ENCODE measurements around the gene KCNQ5. TPM values are rescaled to one million over a fixed set of nuclear protein-coding genes. Genes with fewer than 3 reads are reported as not detected.

Gene KCNQ5
- total RNA-seq, 2 experiments from 2014 or later: 2.1 to 2.5 TPM

GRCh38 chr6:73143551-73143950 is 521.7 kb downstream of the KCNQ5 start:
- no peak for TF ChIP-seq CTCF (IDR thresholded peaks at IDR 0.05)
- Histone ChIP-seq H3K27me3 (ENCODE audit: control insufficient read depth in 1 of 2, insufficient read depth in 2 of 2, low read length in 2 of 2) (no peaks in the 10 kb centered on the region), H3K9me3 (ENCODE audit: control insufficient read depth in 1 of 2, insufficient read depth in 1 of 2, low read length in 2 of 2) (no peaks in the 10 kb centered on the region), H3K4me3 (ENCODE audit: low read length) (no peak overlapping the region), H3K27ac (ENCODE audit: low read depth in 1 of 2, low read length in 2 of 2) (no peak overlapping the region), H3K4me1 (ENCODE audit: insufficient read depth, low read length) (no peaks in the 10 kb centered on the region), H3K36me3 (ENCODE audit: insufficient read depth, low read length) (no peaks in the 10 kb centered on the region)
- intact Hi-C loops (cut with DNase I, micrococcal nuclease): no loop called here
- DNase-seq (no peak), ATAC-seq (ENCODE audit: poor library complexity) (no peak)
- Mint-ChIP-seq H3K4me3 (no peak overlapping the region), H3K9me3 (no peaks in the 10 kb centered on the region), H3K4me1 (ENCODE audit: low read depth) (no peaks in the 10 kb centered on the region), H3K27ac (no peak overlapping the region), H3K27me3 (no peaks in the 10 kb centered on the region), H3K36me3 (ENCODE audit: low read depth) (no peaks in the 10 kb centered on the region)
- ChIA-PET POLR2A (no interaction called here), CTCF (no interaction called here)

DNA sequence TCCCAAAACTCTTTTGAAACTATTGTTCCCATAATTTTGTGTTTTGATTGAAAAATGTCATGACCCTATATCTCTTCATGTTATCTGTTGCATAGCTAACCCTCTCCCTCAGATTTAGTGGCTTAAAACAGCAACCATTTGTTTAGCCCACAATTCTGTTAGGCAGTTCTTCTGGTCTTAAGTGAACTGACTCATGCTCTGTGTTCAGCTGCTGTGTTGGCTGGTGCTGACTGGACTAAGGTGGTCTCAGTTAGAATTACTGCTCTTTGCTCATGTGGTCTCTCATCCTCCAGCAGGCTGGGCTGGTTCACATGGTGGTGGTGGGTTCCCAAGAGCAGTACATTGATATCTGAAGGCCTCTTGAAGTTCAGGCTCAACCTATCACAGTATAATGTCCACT is 522.7 kb downstream of the KCNQ5 start:
- Histone ChIP-seq H3K27ac (ENCODE audit: low read depth in 1 of 2, low read length in 2 of 2) (no peak overlapping the region), H3K4me1 (ENCODE audit: insufficient read depth, low read length) (no peaks in the 10 kb centered on the region), H3K9me3 (ENCODE audit: control insufficient read depth in 1 of 2, insufficient read depth in 1 of 2, low read length in 2 of 2) (no peaks in the 10 kb centered on the region), H3K36me3 (ENCODE audit: insufficient read depth, low read length) (no peaks in the 10 kb centered on the region), H3K4me3 (ENCODE audit: low read length) (no peak overlapping the region), H3K27me3 (ENCODE audit: control insufficient read depth in 1 of 2, insufficient read depth in 2 of 2, low read length in 2 of 2) (no peaks in the 10 kb centered on the region)
- no peak overlapping the region for H3K4me3 Mint-ChIP-seq
- H3K9me3 Mint-ChIP-seq: no peaks in the 10 kb centered on the region
- H3K27ac Mint-ChIP-seq: no peak overlapping the region
- TF ChIP-seq CTCF (IDR thresholded peaks at IDR 0.05): no peak
- DNase-seq (no peak), ATAC-seq (ENCODE audit: poor library complexity) (no peak)
- intact Hi-C loops (cut with DNase I, micrococcal nuclease): no loop called here
- no peaks in the 10 kb centered on the region for H3K4me1 Mint-ChIP-seq (ENCODE audit: low read depth)
- ChIA-PET CTCF (no interaction called here), POLR2A (no interaction called here)
- no peaks in the 10 kb centered on the region for H3K27me3 Mint-ChIP-seq
- H3K36me3 Mint-ChIP-seq (ENCODE audit: low read depth): no peaks in the 10 kb centered on the region

DNA sequence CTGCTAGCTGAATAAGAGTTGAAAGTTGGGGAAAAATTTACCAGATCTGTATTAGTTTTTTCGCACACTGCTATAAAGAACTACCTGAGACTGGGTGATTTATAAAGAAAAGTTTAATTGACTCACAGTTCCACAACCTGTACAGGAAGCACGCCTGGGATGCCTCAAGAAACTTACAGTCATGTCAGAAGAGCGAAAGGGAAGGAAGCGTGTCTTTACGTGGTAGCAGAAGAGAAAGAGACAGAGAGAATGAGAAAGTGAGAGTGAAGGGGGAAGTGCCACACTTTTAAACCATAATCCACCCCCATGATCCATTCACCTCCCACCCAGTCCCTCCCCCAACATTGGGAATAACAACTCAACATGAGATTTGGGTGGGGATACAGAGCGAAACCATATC is 523.8 kb downstream of the KCNQ5 start:
- ChIA-PET POLR2A (no interaction called here), CTCF (no interaction called here)
- ATAC-seq (ENCODE audit: poor library complexity) (no peak), DNase-seq (no peak)
- H3K27ac ChIP-seq (ENCODE audit: low read depth in 1 of 2, low read length in 2 of 2): no peak overlapping the region
- H3K9me3 ChIP-seq (ENCODE audit: control insufficient read depth in 1 of 2, insufficient read depth in 1 of 2, low read length in 2 of 2): no peaks in the 10 kb centered on the region
- no peak overlapping the region for H3K27ac Mint-ChIP-seq
- H3K4me1 Mint-ChIP-seq (ENCODE audit: low read depth): no peaks in the 10 kb centered on the region
- no peak for TF ChIP-seq CTCF (IDR thresholded peaks at IDR 0.05)
- intact Hi-C loops (cut with DNase I, micrococcal nuclease): no loop called here
- no peak overlapping the region for H3K4me3 ChIP-seq (ENCODE audit: low read length)
- H3K4me1 ChIP-seq (ENCODE audit: insufficient read depth, low read length): no peaks in the 10 kb centered on the region
- no peaks in the 10 kb centered on the region for H3K9me3 Mint-ChIP-seq
- no peaks in the 10 kb centered on the region for H3K27me3 Mint-ChIP-seq
- no peaks in the 10 kb centered on the region for H3K36me3 ChIP-seq (ENCODE audit: insufficient read depth, low read length)
- H3K36me3 Mint-ChIP-seq (ENCODE audit: low read depth): no peaks in the 10 kb centered on the region
- H3K4me3 Mint-ChIP-seq: no peak overlapping the region
- H3K27me3 ChIP-seq (ENCODE audit: control insufficient read depth in 1 of 2, insufficient read depth in 2 of 2, low read length in 2 of 2): no peaks in the 10 kb centered on the region

All from CD4-positive, alpha-beta T cell (primary cell).